Measurements from ENCODE around the gene TCP11L2. TPM values are rescaled to one million over a fixed set of nuclear protein-coding genes. Genes with fewer than 3 reads are reported as not detected.
"Not testable (repeated sequence)": the region's sequence is repeated elsewhere in the genome, so short reads cannot be mapped to it uniquely, and the experiment has no call there.

The TCP11L2 gene
- polyA plus RNA-seq, 1 experiment = 16.8 TPM

DNA sequence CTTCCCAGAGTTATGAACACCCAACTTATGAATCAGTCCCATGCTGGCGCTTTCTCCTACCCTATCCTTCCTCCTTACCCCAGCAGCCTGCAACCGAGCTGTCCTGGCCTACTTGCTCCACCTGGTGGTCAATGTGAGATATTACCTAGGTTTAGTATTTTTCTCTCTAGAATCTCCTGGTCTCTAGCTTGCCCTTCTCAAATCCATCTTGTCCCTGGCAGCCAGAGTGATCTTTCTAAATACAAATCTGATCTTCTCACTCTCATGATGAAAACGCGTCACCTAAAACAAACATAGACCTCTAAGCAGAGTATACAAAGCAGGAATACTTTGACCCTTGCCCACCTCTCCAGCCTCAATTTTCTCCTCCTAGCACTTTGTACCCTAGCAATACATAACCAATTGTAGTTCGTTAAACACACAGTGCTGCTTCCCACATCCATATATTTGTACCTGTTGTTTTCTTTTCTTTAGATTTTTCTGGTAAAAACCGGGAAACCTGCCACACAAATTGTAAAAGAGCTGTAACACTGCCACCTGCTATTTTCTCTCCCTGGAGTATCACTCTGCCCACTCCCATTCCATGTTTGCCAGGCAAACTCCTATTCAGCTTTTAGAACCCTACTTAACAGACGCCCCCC, 20.0 kb upstream of the TCP11L2 start:
- POLR2A ChIA-PET = no interaction called here
- TF ChIP-seq, protein P1, sequence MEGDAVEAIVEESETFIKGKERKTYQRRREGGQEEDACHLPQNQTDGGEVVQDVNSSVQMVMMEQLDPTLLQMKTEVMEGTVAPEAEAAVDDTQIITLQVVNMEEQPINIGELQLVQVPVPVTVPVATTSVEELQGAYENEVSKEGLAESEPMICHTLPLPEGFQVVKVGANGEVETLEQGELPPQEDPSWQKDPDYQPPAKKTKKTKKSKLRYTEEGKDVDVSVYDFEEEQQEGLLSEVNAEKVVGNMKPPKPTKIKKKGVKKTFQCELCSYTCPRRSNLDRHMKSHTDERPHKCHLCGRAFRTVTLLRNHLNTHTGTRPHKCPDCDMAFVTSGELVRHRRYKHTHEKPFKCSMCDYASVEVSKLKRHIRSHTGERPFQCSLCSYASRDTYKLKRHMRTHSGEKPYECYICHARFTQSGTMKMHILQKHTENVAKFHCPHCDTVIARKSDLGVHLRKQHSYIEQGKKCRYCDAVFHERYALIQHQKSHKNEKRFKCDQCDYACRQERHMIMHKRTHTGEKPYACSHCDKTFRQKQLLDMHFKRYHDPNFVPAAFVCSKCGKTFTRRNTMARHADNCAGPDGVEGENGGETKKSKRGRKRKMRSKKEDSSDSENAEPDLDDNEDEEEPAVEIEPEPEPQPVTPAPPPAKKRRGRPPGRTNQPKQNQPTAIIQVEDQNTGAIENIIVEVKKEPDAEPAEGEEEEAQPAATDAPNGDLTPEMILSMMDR (IDR thresholded peaks at IDR 0.05; ENCODE audit: insufficient read depth, low read depth, low read length) = peak; percentile 77

DNA sequence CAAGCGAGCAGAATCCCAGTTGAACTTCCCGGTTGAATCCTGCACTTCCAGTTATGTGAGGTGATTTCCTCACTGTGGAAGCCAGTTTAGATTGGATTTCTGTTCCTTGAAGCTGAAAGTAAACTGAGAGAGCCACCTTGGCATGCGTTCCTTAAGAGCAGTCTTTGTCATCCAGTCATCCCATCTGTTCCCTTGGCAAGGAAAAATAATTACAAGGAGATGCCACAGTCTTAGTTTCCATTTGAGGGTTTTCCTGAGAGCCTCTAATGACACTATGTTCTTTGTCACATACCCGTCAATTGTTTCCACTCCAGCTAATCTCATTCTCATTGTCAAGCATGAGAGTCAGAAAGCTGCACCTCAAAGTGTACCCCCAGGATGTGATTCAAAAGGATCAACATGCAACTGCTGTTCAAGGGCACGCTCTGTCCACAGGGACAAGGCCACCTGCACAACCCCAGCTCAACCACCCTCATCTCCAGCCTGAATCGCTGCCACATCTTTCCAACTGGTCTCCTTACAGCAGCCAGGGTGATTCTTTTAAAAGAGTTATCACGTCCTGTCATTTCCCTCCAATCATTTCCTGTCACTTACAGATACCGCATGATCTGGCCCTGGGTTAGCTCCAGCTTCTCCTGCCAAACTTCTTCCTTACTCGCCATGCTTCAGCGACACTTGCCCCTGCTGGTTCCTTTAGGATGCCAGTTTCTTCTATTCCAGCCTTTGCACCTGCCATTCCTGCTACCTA, 18.0 kb upstream of the TCP11L2 start:
- no peak for DNase-seq (ENCODE audit: low read depth)
- H3K27me3 ChIP-seq (ENCODE audit: control insufficient read depth, insufficient read depth, low read length) = peaks cover 2% of the 10 kb centered on the region
- TF ChIP-seq, protein P1 (IDR thresholded peaks at IDR 0.05; ENCODE audit: insufficient read depth, low read depth, low read length) = no peak
- POLR2A ChIA-PET = no interaction called here
- no peaks in the 10 kb centered on the region for H3K36me3 ChIP-seq (ENCODE audit: control insufficient read depth, insufficient read depth, low read length)
- no peak overlapping the region for H3K4me3 ChIP-seq (ENCODE audit: low read depth, low read length)
- CTCF ChIA-PET = interaction anchor here (0.8 to 10.1 kb wide), 5 partner anchors 11 to 61 kb away, joined by 3 to 153 read pairs (median 4); no protein-coding TSS in a partner anchor

More for the DNA sequence above, 20.0 kb upstream of the TCP11L2 start:
- CTCF ChIA-PET = interaction anchor here (0.5 to 10.1 kb wide), 20 partner anchors 11 to 864 kb away, joined by 3 to 153 read pairs (median 5); partner anchors contain the start of gene POLR3B
- DNase-seq (ENCODE audit: low read depth) = no peak
- Histone ChIP-seq H3K4me3 (ENCODE audit: low read depth, low read length) (no peak overlapping the region), H3K36me3 (ENCODE audit: control insufficient read depth, insufficient read depth, low read length) (no peaks in the 10 kb centered on the region), H3K27me3 (ENCODE audit: control insufficient read depth, insufficient read depth, low read length) (peaks cover 2% of the 10 kb centered on the region)

DNA sequence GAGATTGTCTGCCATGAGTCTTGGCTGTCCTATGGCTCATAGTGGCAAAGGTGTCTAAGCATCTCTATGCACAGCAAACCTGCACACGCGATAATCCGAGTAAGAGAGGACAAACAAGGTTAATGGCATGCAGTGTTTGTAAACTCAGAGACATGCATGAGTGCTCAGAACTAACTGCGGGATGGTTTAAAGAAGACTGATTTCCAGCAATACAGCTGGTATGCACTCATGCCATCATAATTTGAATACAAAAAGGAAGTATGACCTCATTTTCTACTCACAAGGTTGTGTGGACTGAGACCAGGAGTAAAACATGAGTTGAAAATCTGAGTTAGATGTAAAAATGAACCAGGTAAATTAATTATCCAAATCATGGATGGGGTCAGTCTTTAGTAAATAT, 16.6 kb upstream of the TCP11L2 start:
- DNase-seq (ENCODE audit: low read depth) = no peak
- Histone ChIP-seq H3K4me3 (ENCODE audit: low read depth, low read length) (no peak overlapping the region), H3K36me3 (ENCODE audit: control insufficient read depth, insufficient read depth, low read length) (no peaks in the 10 kb centered on the region), H3K27me3 (ENCODE audit: control insufficient read depth, insufficient read depth, low read length) (peaks cover 2% of the 10 kb centered on the region)
- CTCF ChIA-PET = interaction anchor here (0.5 to 10.1 kb wide), 3 partner anchors 30 to 915 kb away, joined by 3 to 153 read pairs (median 4); no protein-coding TSS in a partner anchor
- TF ChIP-seq, protein P1 (IDR thresholded peaks at IDR 0.05; ENCODE audit: insufficient read depth, low read depth, low read length) = no peak
- POLR2A ChIA-PET = no interaction called here

DNA sequence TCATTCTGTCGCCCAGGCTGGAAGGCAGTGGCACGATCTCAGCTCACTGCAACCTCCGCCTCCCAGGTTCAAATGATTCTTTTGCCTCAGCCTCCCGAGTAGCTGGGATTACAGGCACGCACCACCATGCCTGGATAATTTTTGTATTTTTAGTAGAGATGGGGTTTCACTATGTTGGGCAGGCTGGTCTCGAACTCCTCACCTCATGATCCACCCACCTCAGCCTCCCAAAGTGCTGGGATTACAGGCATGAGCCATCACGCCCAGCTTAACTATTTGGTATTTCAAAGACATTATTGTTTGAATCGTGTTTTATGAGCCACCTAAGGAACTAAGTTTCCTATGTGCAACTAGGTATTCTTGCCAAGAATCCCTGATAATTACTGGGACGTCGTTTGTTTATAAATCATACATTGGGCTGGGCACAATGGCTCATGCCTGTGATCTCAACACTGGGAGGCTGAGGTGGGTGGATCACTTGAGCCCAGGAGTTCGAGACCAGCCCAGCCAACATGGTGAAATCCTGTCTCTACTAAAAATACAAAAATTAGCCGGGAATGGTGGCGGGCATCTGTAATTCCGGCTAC, 15.9 kb upstream of the TCP11L2 start:
- H3K36me3 ChIP-seq (ENCODE audit: control insufficient read depth, insufficient read depth, low read length); H3K27me3 ChIP-seq (ENCODE audit: control insufficient read depth, insufficient read depth, low read length); POLR2A ChIA-PET; H3K4me3 ChIP-seq (ENCODE audit: low read depth, low read length); DNase-seq (ENCODE audit: low read depth): not testable (repeated sequence)
- CTCF ChIA-PET = interaction anchor here (0.7 to 10.1 kb wide), 2 partner anchors 30 to 58 kb away, joined by 4 to 153 read pairs; no protein-coding TSS in a partner anchor

DNA sequence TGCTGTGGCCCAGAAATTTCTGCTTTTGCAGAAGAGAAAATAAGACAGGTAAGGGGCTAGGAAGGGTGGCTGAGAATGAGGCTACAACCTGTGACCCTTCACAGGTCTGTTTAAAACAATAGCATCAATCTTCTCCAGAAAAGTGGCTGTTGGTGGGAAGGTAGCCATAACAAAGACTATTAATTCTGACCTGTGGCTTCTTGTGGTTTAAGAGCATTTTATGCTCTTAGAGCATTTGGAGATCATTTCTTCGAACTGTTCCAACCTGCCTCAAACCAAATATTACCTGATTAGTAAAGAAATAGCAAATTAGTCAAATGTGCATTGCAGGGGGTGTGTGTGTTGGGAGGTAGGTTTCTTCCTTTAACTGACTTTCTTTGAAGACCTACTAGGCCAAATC, 15.2 kb upstream of the TCP11L2 start:
- no peak for DNase-seq (ENCODE audit: low read depth)
- ChIA-PET POLR2A (no interaction called here), CTCF (no interaction called here)
- no peak overlapping the region for H3K4me3 ChIP-seq (ENCODE audit: low read depth, low read length)
- no peaks in the 10 kb centered on the region for H3K36me3 ChIP-seq (ENCODE audit: control insufficient read depth, insufficient read depth, low read length)
- peaks cover 2% of the 10 kb centered on the region for H3K27me3 ChIP-seq (ENCODE audit: control insufficient read depth, insufficient read depth, low read length)
- TF ChIP-seq, protein P1 (IDR thresholded peaks at IDR 0.05; ENCODE audit: insufficient read depth, low read depth, low read length) = no peak
